Ramos (cell line): ENCODE results near the gene FBXL14.

Experiments used
- in situ Hi-C: fragments of 300-500 bp; cut with MboI; formaldehyde crosslinking; loops from one replicate; pipeline ENCODE4 v1.14.3; 2022; ENCODE audit warnings: low sequenced_read_pairs; ENCODE audit not compliant: unreplicated experiment

Gene FBXL14

DNA sequence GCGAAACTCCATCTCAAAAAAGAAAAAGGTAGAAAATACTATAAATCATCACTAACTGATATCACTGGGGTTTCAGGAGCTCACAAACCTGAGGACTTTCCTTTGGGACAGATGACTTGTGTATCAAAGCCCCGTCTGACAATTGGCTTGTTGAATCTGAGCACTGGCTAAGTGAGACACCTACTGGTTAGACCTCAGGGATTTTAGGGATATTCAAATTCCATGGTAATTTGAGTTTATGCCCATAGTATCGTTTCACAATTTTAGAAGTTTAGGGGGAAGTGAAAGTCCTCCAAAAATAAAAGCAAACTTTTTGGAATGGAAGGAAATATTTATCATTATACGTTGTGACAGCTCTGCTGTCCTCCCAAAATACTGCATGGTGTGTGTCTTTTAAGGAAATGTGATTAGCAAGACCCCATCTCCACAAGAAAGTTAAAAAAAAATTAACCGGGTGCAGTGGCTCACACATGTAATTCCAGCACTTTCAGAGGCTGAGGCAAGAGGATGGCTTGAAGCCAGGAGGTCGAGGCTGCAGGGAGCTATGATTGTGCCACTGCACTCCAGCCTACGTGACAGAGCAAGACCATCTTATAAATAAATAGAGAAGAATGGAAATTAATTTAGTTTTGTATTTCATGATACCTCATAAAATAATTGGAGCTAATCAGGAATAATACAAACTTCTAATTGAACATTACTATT lies 49.2 kb downstream of the FBXL14 start:
- in situ Hi-C loops, result no loop called here

DNA sequence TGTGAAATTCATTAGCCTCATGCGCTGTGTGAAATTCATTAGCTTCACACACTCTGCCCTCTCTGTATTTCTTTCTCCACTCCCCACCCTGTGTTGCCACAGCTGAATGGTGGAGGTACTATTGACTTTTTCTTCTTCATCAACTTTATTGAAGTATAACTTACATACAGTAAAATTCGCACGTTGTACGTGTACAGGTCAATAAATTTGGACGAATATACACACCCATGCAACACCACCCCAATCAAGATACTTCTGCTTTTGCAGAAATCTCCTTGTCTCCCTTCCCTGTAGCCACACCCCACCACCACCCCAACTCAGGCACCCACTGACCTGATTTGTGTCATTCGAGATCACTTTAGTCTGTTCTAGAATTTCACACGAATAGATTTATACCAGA lies 51.8 kb downstream of the FBXL14 start:
- in situ Hi-C loops, result no loop called here

DNA sequence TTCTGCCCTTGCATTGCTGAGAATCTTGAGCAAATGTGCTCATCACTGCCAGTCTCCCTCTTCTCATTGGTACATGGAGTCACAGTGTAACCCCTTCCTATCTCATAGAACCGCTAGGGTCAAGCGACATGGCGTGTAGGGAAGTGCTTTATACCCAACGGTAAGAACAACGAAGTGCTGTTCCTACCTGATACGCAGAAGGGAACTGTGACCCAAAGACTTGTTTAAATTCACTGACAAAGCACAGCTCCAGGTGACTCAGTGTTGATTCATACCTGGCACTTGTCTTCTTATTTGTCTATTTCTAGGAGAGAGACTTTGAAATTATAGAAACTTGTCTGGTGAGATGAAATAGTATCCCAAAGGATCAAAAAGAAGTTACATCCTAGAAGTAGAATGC lies 53.7 kb downstream of the FBXL14 start:
- in situ Hi-C loops, result no loop called here

DNA sequence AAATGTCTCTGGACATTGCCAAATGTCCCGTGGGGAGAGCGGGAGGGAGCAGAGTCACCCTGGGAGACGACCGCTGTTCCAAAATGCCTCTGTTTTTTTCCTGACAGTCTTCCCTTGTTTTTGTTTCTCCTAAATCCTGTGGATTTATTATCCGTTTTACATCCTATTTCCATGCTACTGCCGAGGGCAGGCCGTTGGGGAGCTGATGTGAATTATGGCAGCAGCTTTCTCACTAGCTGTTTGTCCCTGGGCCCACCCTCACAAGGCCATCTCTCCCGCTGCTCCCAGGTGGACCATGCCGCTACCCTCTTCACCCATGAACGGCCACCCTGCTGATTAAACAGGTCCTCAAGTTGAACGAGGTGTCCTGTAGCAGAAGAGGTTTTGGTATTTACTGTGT lies 55.2 kb downstream of the FBXL14 start:
- in situ Hi-C loops, result no loop called here

DNA sequence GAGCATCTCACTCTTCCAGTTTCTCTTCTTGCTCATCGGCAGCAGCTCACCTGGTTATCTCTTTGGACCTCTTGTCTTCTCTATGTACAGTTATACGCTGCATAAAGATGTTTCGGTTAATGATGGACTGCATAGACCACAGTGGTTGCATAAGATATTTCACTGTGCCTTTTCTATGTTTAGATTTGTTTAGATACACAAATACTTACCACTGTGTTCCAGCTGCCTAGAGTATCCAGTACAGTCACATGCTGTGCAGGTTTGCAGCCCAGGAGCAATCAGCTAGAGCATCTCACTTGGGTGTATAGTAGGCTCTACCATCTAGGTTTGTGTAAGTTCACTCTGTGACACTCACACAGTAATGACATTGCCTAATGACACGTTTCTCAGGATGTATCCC lies 57.6 kb downstream of the FBXL14 start:
- in situ Hi-C loops, result no loop called here

DNA sequence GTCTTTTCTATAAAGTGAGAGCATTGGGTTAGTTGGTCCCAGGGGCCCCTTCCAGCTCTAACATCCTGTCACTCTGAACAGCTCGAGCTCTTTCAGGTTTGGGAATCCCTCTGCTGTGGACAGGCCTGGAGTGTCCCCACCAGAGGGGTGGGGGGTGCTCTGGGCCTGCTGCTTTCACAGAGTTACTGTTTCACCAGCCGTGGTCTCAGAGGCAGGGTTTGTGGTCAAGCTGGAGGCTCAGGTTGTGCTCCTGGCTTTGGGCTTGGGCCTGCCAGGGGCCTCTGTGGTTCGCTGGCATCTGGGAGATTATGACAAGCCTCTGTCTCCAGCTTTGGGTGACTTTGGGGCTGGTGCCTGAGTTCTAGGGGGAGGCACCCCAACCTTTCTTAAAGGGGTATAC lies 59.6 kb downstream of the FBXL14 start:
- in situ Hi-C loops, result no loop called here

DNA sequence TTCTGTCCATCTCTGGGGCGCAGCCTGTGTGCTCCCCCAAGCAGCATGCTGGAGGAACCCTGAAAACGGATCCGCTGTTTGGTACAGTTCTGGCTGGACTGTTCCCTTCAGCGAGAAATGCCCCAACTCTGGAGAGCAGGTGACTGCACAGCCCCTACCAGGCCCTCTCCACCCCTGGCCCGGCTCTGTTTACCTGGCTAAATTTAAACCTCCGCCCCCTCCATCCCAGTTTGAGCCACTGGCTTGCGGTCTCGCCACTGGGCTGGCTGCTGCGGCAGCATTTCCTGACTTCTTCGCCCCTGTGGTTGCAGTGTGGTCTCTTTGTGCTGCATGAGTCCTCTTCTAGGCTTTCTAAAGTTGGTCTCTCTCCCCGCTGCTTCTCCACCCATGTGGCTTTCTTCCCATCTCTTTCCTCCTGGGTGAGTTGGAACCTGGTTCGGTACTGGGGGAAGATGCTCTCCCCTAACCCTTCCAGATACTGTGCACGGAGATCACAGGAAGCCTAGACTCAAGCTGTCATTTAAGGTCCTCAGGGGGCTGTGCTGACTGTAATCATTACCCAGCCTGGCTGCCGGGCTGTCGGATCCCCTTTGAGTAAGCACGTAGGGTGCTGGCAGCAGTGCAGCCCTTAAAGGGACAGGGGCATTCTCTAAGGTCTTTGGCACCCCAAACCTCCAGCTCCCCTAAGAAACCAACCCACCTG lies 60.6 kb downstream of the FBXL14 start:
- in situ Hi-C loops, result no loop called here

DNA sequence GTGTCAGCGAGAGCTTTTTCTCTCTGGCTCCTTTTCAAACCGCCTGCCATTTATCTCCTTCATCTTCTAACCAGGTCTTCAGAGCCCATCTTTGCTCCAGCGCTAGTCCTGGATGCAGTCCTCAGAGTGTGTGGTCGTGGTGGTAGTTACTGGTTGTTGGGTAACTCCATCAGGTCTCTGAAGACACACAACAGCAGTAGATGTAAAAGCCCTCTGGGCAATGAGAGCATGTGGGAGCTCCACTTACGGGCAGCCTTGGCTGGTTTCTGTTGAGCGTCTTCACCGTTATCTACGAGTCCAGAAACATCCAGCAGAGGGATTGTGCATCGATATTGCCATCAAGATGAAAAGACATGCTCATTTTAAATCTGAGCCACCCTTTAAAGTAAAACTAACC lies 61.2 kb downstream of the FBXL14 start:
- in situ Hi-C loops, result no loop called here

DNA sequence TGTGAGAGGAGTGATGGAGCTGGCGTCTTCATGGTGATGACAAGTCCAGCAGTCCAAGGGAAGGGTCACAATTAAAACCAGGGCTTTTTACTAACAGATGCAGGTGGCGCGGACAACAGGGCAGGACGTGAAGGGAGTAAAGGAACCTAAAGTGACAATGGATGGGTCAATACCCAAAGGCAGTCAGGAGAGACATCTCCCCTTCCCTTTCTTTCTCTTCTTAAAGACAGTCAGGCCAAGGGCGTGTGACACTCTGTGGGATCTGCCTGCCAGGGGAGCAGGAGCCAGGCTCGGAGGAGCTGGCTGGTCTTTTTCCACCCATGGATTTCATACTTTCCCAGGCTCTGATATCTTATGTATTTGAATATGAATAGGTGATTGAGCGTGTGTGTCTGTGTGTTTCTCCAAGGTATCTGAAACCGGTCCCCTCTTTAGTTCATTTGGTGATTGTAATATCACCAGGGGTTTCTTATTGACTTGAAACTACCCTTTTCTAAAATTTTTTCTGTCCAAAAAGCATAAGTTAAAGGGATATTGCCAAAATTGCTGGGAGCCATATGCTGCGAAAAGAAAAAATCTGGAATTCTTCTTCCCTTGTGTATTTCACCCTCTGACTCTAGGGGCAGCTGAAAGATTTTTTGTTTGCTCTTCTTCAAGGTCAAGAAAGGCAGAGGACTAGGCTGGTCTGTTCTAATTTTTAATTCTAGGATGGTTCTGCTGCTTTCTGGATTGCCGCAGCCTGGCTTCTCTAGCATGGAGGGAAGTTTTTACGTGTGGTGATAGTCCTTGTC lies 61.8 kb downstream of the FBXL14 start:
- in situ Hi-C loops, result no loop called here

DNA sequence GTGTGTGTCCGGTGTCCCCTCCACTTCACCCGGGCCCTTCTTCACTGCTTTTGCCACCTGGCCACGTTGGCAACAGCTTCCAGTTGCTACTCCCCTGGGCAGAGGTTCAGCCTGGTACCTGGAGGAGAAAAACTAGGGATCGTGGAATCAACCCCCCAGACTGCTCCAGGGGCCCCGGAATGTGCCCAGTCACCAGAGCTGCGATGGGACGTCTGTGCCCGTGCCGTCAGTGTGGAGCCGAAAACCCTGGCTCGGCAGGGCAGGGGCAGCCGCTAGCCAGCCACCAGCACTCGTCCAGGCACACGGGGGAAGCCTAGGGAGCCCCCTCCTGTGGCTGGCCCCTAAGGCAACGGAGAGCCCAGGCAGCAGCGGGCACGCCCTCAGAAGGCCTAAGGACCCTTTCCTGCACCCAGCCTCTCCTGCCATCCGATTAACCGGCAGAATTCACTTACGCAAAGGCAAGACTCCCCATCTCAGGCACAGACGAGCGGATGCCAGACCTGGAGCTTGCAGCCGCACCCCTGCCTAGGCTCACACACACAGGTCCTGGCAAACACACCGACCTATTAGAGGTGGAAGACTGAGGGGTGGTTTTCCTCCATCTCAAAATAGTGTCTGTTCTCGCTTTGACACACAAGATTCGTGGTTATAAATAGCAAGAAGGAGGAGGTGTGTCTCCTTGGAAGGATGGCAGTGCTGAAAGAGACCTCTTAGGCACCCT lies 62.6 kb downstream of the FBXL14 start:
- in situ Hi-C loops, result no loop called here

DNA sequence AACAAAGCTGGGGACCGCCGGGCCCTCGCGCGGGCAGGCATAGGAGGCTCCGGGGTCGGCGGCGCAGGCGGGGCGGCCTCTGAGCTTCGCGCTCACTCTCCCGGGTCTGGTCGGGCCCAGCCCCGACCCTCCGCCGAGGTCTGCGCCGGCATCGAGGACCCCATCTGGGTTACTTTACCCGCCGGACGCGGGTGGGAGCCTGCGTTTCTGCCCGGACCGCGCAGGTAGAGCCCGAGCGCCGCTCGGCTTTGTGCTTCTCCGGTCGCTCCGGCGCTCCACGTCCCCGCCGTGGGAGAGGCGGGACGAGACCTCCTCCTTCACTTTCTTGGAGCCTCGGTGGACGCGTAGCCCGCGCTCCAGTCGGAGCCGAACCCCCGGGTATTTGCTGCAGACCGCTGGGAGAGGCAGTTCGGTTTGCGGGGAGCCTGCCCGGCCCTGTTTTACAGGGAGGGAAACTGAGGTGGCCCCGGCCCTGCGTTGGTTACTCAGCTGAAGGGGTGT lies 63.2 kb downstream of the FBXL14 start:
- in situ Hi-C loops, result no loop called here

DNA sequence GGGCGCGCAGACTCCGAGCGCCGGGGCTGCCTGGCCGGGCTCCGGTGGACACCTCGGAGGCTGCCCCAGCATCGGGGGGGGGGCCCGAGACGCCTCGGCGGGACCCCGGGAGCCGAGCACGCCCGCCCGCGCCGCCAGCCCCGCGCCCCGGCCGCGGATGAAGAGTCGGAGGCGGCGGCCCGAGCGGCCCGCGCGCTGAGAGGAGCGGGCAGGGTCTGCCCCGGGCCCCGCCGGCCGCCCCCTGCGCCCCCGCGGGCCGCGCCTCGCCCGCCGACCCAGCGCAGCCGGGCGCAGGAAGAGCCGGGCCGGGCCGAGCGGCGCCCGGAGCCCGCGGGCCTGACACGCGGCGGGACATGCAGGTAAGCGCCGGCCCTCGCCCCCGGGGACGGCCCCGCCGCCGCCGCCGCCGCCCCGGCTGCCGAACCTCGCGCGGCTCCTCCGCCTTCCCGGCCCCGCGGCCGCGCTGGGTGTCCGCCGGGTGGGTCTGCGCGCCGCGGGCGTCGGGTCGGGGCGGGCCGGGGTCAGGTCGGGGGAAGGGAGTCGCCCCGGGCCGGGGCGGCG lies 63.7 kb downstream of the FBXL14 start:
- in situ Hi-C loops, result no loop called here

DNA sequence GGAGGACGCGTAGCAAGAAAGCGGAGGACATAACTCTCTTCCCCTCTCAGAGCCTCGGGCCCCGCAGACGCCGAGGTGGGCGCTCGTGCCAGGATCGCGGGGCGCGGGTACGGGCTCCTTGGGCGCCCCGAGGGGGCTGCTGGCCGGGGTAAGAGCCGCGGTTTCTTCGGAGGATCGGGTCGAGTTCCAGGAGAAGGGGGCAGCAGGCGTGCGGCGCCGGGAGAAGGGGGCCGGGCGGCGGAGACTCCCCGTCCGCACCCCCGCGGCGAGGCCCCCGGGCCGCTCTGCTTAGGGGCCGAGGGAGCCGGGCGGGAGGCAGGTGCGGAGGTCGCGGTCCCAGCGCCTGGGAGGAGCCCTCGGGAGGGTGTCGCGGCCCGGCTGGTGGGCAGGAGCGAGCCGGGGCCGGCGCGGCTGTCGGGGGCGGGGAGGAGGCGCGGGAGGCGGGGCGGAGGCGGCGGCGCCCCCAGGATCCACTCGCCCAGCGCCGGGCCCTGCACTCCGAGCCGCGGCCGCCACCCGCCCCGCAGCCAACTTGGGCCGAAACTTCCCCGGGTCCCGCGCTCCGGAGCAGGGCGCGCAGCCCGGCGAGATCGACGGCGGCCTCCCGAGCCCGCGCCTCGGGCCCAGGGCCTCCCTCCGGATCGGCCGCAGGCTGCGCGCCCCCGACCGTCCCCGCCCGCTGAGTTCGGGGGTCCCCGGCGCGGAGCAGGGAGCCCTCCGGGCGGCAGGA lies 64.4 kb downstream of the FBXL14 start:
- in situ Hi-C loops, result no loop called here

DNA sequence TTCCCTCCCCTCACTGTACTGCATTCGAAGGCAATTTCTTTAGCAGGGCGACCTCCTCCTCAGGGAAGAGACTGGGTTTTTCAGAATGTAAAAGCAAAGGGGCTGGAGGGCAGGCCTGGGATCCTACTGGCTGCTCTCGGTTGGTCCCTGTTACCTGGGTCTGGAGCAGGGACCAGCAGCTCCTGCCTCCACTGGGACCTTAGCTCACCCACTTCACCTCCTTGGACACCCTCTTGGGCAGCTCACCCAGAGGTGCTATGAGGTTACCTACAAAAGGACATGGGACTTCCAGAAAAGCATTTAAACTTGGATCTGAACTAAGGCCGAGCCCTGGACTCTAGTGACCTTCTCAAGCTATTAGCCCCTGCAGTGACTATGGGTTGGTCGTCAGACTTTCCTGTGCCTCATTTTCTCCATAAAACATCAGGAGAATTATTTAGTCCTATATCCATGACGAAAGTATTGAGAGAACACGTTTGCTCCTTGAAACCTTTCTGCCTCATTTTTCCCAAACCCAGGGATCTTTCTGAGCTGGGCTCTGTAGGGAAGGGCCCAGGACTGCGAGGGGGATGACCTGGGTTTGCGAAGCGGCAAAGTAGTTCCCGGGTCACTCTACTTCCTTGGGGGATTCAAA lies 65.0 kb downstream of the FBXL14 start:
- in situ Hi-C loops, result no loop called here

DNA sequence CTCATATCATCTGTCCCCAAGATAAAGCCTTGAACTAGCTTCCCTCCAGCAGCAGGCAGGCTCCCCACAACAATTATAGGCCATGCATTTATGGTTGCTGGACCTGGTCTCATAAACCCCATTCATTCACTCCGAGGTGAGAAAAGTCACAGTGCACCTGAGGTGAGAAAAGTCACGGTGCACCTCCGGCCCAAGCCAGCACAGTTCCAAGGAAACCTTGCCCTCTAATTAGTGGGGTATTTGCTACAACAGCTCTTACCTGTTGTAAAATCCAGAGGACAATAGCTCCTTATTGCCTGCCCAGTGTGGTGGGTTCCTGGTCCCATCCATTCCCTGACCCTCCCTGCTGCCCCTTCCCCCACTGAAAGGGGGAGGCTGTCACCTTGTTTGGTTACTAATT lies 65.6 kb downstream of the FBXL14 start:
- in situ Hi-C loops, result no loop called here

DNA sequence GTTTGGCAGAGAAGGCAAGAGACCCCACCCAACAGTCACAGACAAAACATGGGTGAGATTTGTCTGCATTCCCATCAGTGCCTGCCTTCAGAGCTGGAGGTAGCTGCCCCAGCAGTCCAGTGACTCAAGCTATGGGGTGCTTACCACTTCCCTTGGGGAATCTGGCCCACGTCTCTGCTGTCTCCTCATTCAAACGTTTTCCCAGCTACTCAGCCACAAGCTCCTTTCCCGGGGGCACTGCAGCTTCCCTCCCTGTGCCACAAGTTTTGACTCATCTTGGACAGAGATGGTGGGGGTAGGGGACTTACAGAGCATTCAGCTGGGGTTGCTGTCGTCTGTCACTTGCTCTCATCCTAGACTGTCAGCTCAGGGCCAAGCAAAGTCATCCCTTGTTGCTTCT lies 66.6 kb downstream of the FBXL14 start:
- in situ Hi-C loops, result no loop called here

DNA sequence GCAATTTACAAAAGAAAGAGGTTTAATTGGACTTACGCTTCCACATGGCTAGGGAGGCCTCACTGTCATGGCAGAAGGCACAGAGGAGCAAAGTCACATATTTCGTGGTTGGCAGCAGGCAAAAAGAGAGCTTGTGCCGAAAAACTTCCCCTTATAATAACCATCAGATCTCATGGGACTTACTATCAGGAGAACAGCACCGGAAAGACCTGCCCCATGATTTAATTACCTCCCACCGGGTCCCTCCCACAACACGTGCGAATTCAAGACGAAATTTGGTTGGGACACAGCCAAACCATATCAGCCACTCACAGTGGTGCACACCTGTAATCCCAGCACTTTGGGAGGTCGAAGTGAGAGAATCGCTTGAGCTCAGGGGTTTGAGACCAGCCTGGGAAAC lies 68.5 kb downstream of the FBXL14 start:
- in situ Hi-C loops, result no loop called here

DNA sequence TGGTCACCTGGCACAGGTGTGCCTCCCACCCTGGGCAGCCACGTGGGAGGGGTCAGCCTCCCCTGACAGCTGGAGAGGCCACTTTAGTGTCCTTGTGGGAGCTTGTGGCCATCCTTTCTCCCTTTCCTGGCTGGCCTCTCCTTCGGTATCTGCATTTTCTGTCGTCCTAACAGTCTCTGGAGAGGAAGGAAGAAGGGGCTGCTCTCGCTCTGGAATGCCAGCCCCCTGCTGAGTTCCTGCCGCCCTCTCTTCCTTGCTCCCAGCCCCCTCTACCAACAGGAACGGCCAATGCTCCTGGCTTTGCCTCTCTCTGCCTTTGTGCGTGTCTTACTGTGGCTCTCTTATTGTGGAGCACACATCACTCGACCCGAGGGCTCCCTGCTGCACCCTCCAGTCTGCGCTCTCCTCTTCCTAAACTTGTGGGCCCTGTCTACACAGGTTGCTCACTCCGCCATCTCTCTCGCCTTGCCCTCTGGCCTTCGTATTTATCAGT lies 70.8 kb downstream of the FBXL14 start:
- in situ Hi-C loops, result no loop called here

DNA sequence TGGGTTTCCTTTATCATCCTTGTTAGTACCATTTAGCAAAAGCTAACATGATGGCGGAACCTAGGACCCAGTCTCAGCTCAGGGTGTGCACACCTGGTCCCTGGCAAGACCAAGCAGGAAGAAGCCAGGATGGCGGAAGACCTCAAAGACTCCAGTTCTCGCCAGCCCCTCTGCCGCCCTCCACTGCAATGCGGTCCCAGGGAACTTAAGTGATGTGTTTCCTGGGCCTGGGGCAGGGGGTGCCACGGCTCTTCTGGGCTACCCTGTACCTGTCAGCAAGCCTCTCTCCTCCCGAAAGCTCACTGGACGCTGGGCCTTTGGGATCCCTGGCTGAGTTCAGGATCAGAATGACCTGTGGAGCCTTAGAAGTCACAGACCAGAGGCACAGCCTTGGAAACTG lies 71.3 kb downstream of the FBXL14 start:
- in situ Hi-C loops, result no loop called here
